Limb (tissue), 2 donors: ENCODE data around the gene RNF220.

Source experiments
- DNase-seq, 2 donors: peaks; one replicate each; pipeline ENCODE4 v3.0.0-alpha.2; 2016; ENCODE audit errors: extremely low spot score in 2 of 2

The RNF220 gene

DNA sequence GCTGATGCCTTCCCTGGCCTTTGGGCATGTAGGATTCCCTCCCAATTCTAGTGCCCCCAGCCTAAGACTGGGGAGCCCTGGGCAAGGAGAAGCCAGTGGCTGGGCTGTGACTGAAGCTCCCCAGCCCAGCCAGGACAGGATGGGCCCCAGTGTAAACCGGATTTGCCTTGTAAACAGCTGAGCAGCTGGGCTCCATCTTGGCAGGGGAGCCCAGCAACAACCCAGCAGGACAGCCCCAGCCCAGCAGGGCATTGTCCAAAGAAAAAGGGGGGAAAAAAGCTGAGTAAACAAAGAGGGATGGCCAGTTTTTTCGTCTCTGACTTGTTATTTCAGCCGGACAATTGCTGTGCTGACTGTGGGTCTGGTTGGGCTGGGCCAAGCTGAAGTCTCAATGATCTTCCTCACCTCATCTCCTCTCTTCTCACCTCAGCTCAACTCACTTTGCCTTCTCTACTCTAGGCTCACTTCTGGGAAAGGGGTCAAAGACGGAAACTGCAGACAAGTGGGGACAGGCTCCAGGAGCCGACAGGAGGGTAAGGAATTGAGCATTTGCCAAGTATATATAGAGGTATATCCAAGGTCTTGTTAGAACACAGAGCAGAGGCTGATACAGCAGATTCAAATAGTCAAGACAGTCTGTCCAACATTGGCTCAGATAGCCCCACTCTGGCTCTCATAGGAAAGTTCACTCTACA is 171.5 kb downstream of the RNF220 start:
- no peak for DNase-seq

DNA sequence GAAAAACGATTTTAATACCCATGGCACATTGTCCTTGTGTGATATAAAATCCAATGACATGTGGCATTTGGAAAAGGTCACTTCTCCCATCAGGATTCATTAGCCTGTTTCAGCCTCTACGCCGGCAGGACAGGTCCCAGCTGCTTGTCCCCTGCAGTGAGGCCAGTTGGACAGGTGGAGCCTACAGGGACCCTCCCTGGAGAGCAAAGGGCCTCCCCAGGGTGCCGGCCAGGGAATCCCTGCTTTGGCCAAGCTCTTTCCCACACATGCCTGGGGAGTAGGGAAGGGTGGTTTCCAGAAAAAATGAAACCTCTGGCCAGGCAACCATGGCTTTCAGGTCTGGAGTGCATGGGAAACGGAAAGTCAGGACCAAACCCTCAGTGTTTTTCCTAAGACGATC is 176.2 kb downstream of the RNF220 start:
- no peak for DNase-seq

DNA sequence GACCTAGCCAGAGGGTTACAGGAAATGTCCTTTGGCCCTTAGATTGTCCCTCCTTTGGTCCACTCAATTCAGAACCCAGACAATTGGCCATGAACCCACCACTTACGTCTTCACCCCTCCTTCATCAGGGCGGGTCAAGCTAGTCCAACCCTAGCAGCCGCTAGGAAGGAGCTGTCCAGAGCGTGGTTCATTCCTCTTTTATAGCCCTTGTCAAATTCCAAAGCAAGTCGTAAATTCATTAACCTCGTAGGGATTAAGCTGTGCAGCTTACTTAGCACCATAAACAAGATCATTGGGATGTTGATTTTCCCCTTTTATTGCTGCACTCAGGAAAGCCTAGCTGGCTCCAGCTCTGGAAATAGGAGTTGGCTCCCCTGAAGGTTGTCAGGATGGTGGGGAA is 179.1 kb downstream of the RNF220 start:
- no peak for DNase-seq

DNA sequence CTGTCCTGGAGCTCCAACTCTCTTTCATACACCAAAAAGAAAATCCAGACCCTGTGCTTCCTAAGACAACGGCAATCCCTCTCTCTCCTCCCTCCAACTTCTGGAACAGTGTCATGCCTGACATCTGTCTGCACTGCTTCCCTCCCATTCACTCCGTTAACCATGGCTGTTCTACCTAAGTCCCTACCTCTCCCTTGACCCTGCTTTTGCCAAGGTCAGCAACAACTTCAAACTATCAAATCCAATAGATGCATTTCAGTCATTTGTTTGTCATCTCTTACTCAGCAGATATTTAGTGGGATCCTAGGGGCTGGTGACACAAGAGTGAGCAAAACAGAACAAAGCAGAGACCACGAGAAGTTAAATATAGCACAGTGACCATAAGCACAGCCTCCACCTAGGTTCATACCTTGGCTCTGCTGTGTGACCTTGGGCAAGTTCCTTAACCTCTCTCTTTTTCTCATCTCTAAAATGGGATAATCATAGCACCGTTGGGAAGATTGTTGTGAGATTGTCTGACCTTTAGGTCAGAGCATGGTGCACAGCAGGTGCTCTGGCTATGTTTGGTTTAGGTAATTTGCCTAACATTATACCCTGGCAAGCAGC is 180.4 kb downstream of the RNF220 start:
- no peak for DNase-seq

DNA sequence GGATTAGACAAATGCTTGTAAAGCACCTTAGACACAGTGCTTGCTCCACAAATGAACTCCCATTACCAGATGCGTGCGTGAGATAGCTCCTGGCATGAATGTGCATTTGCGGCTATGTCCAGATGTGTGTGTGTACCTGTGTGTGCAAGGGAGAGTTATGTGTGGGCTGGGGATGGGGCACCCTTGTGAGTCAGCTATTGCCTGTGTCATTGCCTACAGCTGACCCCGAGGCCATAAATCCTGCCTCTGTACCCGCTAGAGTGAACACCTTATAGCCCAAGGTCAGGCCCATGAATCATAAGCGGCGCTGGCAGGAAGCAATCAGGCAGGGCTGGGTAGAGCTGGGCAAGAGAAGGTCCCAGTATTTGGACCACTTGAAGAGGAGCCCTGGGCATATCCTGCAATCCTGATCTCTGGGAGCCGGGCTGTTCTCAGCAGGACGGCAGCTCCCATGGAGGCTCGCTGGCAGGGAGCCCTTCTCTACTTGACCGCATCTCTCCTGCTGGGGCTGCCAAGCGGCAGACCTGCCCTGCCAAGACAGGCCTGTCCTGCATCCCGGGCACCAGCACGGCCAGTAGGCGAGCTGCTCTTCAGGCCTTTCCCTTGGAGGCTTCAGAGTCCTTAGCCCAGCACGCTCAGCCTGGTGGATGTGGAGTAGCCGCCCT is 182.9 kb downstream of the RNF220 start:
- no peak for DNase-seq

DNA sequence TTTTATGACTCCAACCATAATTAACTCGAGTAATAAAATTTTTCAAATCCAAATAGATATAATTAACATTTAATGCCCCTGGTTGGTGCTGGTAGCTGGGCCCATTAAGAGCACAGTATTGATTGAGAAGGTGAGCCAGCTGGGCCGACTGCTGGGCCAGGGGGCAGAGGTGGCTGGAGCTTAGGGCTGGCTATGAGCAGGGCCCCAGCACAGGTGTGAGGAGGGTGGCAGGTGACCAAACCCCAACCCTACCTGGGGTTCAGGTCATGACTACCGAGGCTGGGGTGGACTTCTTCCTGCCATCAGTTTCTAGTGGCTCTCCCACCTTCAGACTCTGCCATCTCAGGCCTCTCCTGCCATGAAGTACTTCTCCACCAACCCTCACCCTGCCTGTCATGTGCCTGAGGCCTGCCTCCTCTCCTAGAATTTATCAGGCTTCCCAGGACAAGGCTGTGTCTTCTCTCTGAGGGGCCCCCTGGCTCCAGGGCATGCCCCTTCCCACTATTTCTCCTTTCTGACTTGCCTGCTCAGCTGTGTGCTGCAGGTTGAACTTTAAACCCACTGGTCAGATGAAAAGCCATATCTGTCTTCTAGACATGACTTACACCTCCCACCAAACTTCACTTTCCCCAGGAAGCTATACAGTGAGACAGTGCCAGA is 183.6 kb downstream of the RNF220 start:
- DNase-seq: no peak

DNA sequence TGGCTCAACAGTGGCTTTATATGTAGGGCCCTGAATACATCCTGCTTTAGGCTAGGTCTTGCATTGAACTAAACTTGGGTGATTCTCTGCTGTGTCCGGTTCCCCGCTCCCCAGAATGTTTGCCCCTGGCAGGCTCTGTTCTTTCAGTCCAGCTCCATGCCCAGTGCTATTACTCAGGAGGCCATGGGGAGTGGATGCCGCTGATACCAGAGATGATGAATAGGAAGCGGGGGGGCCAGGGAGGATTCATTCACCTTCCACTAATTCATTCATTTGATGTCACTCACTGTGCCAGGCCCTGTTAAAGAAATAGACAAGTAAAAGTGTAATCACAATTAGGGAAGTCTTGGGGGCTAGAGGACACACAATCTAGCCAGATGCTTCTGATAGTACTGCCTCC is 185.4 kb downstream of the RNF220 start:
- DNase-seq: no peak

DNA sequence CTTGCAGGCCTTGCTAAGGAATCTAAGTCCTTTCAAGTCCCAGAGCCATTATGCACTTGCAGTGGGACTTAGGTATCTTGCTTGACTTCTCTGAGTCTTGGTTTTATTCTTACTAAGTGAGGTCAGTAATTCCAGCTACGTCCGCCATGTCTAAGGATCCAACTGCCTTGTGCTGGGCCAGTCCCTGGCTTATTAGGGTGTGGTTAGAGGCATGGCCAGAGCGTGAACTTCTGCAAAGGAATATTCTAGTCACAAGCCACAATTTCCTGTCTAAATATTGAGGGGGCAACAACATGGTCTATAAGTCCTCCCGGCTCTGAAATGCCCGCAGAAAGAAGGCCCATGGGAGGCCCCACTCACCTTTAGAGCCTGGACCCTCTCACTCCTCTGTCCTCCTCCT is 186.3 kb downstream of the RNF220 start:
- DNase-seq: no peak

DNA sequence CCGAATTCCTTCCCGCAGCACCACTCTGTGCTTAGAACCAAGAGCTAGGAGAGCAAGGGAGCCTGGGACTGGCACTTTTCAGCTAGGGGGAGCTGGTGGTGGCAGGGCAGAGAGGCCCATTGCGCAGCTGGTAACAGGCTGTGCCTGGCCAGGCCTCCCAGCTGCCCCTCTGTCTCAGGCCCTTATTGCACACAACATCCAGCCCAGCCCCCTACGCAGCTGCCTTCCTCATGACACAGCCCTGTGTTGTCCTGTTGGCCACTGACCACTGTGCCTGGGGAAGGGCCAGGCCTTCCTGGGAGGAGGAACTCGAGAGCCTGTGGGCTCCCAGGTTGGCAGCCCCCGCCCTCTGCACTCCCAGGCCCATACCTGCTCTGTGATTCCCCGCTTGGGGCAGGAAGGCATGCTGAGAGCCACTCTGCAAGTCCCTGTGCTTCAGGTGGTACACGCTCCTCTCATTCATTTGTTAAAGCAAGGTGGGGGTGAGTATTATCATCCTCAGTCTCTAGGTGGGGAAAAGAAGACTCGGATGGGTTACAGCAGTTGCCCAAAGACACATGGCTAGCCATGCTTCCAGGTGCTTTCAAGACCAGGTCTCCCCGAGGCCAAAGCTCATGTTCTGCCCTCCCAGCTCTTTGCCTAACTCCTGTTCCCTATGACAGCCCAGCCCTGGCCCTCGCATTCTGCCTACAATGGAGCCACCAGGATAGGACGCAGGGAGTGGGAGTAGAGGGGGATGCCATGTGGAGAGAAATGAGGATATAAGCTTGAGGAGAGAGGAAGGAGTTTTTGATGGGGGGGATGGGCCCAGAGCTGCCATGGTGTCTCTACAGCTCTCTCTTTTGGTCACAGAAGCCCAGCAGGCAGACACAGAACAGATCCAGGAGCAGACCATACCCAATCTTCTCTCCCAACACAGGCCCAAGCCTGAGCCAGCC is 187.4 kb downstream of the RNF220 start:
- no peak for DNase-seq

DNA sequence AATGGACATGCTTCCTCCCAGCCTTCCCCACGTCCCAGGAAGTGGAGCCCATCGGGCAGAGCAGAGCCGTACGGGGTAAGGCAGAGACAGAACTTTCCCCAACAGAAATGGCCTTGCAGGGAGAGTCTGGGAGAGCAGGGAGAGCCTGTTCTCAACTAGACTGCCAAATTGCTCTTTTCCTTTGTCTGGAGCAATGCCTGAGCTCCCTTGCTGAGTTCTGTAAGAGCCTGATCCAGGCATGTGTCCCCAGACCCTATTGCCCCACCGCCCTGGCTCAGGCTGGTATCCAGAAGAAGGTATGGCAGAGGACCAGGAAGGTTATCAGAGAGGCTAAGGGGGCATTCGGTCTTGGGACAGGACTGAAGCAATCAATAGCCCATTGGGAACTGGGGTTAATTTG is 189.3 kb downstream of the RNF220 start:
- no peak for DNase-seq

DNA sequence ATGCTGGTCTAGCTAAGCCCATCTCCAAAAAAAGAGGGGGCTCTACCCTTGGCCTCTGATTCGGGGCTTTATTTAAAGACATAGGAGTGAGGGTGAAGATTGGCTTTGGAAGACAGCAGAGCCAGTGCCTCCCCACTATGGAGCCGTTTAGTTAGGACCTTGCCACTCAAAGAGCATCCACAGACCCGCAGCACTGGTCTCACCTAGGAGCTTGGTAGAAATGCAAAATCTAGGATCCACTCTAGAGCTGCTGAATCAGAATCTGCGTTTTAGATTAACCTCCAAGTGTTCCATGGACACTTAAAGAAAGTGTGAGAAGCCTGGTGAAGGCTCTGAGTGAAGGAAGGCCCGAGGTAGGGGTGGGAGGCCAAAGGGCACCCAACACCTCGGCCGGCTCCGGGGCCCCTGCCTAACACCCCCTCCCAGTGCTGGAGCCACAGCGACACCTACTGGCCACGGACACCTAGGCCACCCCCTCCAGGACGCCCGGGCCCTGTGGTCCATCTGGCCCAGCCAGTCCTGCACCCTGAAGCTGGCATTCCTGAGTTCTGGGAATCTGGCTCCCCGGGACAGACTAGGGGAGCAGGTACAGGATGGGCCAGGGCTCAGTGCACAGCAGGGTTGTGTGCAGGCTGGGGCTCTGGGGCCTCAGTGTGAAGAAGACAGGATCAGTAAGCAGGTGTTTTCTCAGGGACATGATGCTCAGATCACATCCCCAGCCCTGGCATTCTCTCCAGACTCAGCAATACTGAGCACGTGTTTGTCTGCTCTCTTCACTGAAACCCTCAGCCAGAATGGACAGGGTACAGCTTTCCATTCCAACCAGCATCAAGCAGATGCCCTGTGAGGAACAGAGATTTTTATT is 190.0 kb downstream of the RNF220 start:
- DNase-seq: peak; percentile 41 to 82

DNA sequence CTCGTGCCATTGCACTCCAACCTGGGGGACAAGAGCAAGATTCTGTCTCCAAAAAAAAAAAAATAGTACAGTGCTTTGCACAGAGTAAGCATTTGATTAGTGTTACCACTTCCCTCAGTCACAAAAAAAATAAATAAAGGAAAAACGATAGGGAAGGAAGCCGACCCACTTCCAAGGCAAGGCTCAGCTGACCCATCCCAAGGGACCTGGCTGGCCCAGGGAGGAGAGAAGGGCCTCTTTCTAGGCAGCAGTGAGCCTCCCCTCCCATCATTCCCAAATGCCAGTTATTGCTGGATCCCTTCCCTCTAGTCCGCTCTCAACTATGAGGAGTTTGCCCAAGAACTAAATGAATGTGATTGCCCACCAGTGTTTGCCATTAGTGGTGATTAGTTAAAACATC is 191.5 kb downstream of the RNF220 start:
- DNase-seq: no peak

DNA sequence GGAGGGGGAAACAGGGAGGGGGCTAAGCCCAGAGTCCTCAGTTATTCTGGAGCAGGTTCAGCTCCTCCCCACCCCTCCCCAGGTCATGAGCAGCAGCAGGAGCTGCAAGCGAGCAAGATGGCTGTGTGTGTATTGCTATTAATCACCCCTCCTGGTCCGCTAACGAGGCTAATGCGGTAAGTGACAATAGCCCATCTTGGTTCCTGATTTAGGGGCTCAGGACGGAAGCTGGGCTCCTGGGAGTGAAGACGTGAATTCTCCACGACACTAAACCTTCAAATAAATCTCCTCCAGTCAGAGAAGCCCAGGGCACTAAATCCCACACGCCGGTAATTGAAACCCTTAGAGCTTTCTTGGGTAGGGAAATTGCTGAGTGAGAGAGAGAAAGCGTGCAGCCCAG is 193.1 kb downstream of the RNF220 start:
- no peak for DNase-seq

DNA sequence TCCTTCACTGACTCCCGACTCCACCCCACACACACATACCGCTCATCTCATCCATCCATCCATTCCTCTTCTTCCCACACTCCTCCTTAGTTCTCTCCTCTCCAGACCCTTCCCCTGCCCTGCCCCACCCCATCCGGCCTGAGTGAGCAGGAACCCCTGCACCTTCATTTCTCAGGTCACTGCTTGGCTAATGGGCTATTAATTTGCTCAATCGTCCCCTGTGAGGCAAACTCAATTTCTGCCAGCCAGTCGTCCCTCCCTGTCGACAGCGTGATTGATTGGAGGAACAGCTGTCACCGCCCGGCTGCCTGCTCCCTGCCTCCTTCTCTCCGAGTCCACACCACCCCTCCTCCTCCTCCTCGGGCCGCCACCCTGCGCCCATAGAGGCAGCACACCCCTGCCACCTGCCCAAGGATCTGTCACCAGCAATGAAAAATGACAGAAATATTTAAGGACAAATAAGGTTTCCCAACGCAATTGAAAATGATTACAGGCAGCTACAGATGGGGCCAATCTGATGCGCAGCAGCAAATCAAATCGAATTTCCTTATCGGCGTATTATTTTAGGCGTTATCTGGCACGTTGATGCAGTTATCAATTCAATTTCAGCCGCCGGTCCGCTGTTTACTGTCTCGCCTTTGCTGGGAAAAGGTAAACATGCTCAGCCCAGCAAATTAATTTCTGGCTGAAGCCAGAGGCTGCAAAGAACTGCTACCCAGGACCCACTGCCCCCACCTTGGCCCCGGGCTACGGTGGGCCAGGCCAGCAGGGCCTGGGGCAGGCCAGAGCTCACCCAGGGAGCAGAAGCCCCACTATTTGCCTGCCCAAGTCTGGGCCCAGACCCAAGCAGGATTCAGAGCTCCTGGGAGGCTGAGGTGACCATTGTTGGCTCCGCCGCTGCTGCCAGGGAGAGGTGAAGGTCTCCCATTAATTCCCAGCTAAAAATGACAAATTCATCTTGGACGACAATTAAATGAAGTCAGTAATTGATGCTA is 197.9 kb downstream of the RNF220 start:
- DNase-seq: peak in 1 of 2 donors; percentile 65

DNA sequence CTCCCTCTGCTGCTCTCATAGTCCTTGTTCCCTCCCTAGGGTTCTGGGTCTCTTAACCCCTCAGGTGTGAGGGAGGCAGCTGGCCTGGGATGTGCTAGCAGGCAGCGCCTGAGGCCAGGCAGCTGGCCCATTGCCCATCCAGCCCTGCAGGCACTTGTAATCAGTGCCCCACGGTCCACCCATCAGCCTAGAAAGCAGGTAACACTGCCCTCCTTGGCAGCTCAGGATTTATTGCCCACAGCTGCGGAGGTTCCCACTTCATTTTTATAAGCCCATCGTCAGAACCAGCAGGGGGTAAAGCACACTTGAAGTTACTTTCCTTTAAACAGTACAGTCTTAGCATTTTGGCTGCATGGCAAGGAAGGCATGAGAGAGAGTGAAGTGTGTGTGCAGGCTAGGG is 198.7 kb downstream of the RNF220 start:
- DNase-seq: no peak

DNA sequence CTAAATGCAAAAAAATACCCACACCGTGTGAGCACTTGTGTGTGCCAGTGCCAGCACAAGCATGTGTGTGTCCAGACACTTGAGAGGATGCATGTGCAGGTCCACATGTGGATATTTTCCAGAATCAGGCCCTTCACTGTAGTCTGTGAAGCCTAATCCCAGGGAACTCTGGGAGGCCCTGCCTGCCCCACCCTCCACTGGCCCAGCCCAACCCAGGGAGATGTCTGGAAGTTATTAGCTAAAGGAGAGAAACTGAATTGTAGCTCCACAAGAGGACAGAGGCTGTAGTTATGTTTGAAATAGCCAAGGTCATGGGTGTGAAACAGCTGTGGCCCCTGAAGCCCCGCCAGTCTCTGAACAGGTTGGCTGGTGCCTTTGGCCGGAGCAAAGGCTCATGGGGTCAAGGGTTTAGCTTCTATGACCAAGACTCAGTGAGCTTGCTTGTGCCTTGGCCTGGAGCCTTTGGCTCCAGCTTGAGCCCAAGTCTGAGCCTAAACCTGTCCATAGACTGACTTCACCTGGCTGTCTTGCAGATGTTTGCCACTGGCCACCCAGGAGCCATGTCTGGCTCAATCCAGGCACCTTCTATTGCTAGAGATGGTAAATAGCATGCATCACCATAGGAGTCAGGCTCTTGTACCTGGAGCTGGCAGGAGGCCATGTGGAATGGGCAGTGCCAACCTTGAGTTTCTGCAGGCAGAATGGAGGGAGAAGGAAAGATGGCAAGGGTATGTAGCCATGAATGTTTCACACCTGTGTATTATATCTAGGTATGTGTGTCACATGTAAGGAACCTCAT is 199.3 kb downstream of the RNF220 start:
- DNase-seq: no peak

DNA sequence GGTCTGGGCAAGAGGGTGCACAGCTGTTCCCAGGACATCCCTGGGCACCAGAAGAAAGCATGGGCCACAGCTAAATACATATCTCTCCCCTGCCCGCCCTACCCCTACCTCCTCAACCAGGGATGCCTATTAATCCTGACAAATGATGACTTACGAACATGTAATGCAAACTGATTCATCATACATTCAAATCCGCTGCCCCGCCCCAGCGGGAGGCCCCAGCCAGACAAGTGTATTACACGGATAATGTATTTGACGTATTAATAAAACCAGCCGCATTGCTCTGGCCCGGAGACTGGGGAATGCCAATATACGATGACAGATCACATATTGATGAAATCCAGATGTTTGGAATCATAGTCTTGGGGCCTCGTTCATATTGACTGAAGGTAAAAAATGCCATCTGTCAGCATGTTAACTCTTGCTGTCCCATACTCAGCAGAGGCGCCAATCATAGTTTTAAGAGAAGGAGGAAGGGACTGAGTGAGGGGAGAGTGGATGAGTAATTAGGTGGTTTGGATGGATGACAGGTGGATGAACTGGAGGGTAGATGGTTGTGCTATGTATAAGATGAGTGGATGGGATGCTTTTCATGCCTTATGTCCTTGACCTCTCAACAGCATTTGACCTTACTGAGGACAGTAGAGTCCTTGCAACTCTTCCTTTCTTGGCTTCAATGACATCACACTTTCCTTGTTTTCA is 201.0 kb downstream of the RNF220 start:
- no peak for DNase-seq
